H1 (cell line): ENCODE results near the gene CHRNA3. TPM values are rescaled to one million over a fixed set of nuclear protein-coding genes. Genes with fewer than 3 reads are reported as not detected.

ENCODE experiments used
- CTCF ChIA-PET: fragments of 300-600 bp; sonication (Branson Sonifier 250); formaldehyde crosslinking; loops from one replicate; lab custom pipeline; 2021; ENCODE audit not compliant: partially characterized antibody; lab: Charles Lee
- POLR2A ChIA-PET: fragments of 300-600 bp; sonication (Branson Sonifier 250); formaldehyde crosslinking; loops from one replicate; lab custom pipeline; 2021; ENCODE audit warnings: inconsistent platforms; ENCODE audit not compliant: partially characterized antibody; lab: Charles Lee
- DNase-seq, 2 experiments: peaks; one replicate each; pipeline versions ENCODE4 v3.0.0 to v3.0.0-alpha.2; 2010 to 2022; ENCODE audit warnings: low spot score in 2 of 2, low read depth in 1 of 2, mixed read lengths in 1 of 2
- FAIRE-seq: peaks from 2 replicates; lab custom pipeline; 2011; peaks lifted over from hg19 to GRCh38; lab: Jason Lieb, UNC
- H2AFZ ChIP-seq: 2 replicates; pipeline ENCODE4 v1.8.1; 2012; ENCODE audit warnings: low read length, inconsistent platforms
- H2AK5ac ChIP-seq: 2 replicates; pipeline ENCODE4 v1.6.1; 2013; ENCODE audit warnings: low read depth, low read length
- H2BK120ac ChIP-seq: replicated peaks from 2 replicates; pipeline ENCODE3; 2013; ENCODE audit warnings: low read depth, low read length, inconsistent platforms
- H2BK12ac ChIP-seq: 2 replicates; pipeline ENCODE4 v1.6.1; 2013; ENCODE audit warnings: low read depth, low read length
- H2BK15ac ChIP-seq: 2 replicates; pipeline ENCODE4 v1.6.1; 2013; ENCODE audit warnings: low read length
- H2BK20ac ChIP-seq: 2 replicates; pipeline ENCODE4 v1.6.1; 2013; ENCODE audit warnings: low read length
- H2BK5ac ChIP-seq: 2 replicates; pipeline ENCODE4 v1.6.1; 2013; ENCODE audit warnings: low read depth, low read length
- H3K14ac ChIP-seq: 2 replicates; pipeline ENCODE4 v1.6.1; 2013; ENCODE audit warnings: inconsistent platforms; ENCODE audit not compliant: insufficient read length
- H3K18ac ChIP-seq: 2 replicates; pipeline ENCODE4 v1.6.1; 2013; ENCODE audit warnings: low read length; ENCODE audit errors: extremely low read depth
- H3K23ac ChIP-seq: 2 replicates; pipeline ENCODE4 v1.6.1; 2013; ENCODE audit warnings: inconsistent platforms; ENCODE audit not compliant: insufficient read length
- H3K23me2 ChIP-seq: 2 replicates; pipeline ENCODE4 v1.6.1; 2013; ENCODE audit warnings: low read depth, low read length
- H3K27ac ChIP-seq: 2 replicates; pipeline ENCODE4 v1.6.1; 2011; ENCODE audit warnings: low read depth, low read length, inconsistent platforms
- H3K27me3 ChIP-seq, 4 experiments: replicated peaks in 1 of 4; 1 replicate in 1 of 4; 2 replicates in 3 of 4; pipeline versions ENCODE4 v1.6.1 to v1.8.1; 2011 to 2013; ENCODE audit warnings: low read length in 3 of 4, mild to moderate bottlenecking in 3 of 4, inconsistent platforms in 2 of 4, mixed read lengths in 2 of 4, moderate library complexity in 1 of 4; ENCODE audit not compliant: control insufficient read depth in 3 of 4, insufficient read depth in 3 of 4; ENCODE audit errors: extremely low read depth in 1 of 4
- H3K36me3 ChIP-seq, 4 experiments: 2 replicates each; pipeline versions ENCODE4 v1.6.1 to v1.8.1; 2011 to 2013; ENCODE audit warnings: mild to moderate bottlenecking in 4 of 4, low read length in 3 of 4, moderate library complexity in 2 of 4, control low read depth in 1 of 4, inconsistent platforms in 1 of 4; ENCODE audit not compliant: insufficient read depth in 4 of 4, control insufficient read depth in 2 of 4
- H3K4ac ChIP-seq: replicated peaks from 2 replicates; pipeline ENCODE3; 2013; ENCODE audit warnings: low read length, low read depth, mixed read lengths, inconsistent platforms; ENCODE audit not compliant: insufficient read length
- H3K4me1 ChIP-seq, 4 experiments: replicated peaks in 1 of 4; 1 replicate in 1 of 4; 2 replicates in 3 of 4; pipeline versions ENCODE4 v1.6.1 to v1.8.1; 2011 to 2013; ENCODE audit warnings: low read length in 3 of 4, inconsistent platforms in 2 of 4, mixed read lengths in 1 of 4; ENCODE audit not compliant: insufficient read depth in 4 of 4, control insufficient read depth in 3 of 4
- H3K4me2 ChIP-seq, 2 experiments: 2 replicates each; pipeline versions ENCODE4 v1.6.1 to v1.8.1; 2011 to 2013; ENCODE audit warnings: low read depth in 2 of 2, low read length in 2 of 2, control low read depth in 1 of 2, inconsistent platforms in 1 of 2, mild to moderate bottlenecking in 1 of 2; ENCODE audit not compliant: insufficient read depth in 1 of 2
- H3K4me3 ChIP-seq, 4 experiments: fragments of 200-600, 300-600 bp in 1 of 4; sonication (generic), shearing (Covaris generic), sonication (Bioruptor Twin) in 1 of 4; 2 replicates each; pipeline versions ENCODE4 v1.5.1 to v1.8.1; 2011 to 2016; ENCODE audit warnings: low read length in 4 of 4, low read depth in 3 of 4, control low read depth in 2 of 4, inconsistent platforms in 2 of 4, mild to moderate bottlenecking in 2 of 4, mixed read lengths in 1 of 4, moderate library complexity in 1 of 4; ENCODE audit not compliant: insufficient read depth in 2 of 4; ENCODE audit errors: extremely low read depth in 1 of 4
- H3K56ac ChIP-seq: replicated peaks from 2 replicates; pipeline ENCODE3; 2013; ENCODE audit warnings: low read depth, mild to moderate bottlenecking, mixed read lengths, low read length, inconsistent platforms; ENCODE audit not compliant: insufficient read length
- H3K79me1 ChIP-seq: 2 replicates; pipeline ENCODE4 v1.6.1; 2013; ENCODE audit warnings: low read depth, low read length, control low read depth
- H3K79me2 ChIP-seq, 2 experiments: 2 replicates each; pipeline versions ENCODE4 v1.6.1 to v1.8.1; 2012 to 2013; ENCODE audit warnings: low read length in 2 of 2, mild to moderate bottlenecking in 2 of 2, inconsistent platforms in 1 of 2; ENCODE audit not compliant: insufficient read depth in 2 of 2, control insufficient read depth in 1 of 2
- H3K9ac ChIP-seq, 4 experiments: replicated peaks in 1 of 4; 1 replicate in 1 of 4; 2 replicates in 3 of 4; pipeline versions ENCODE4 v1.6.1 to v1.8.1; 2011 to 2013; ENCODE audit warnings: low read depth in 3 of 4, low read length in 3 of 4, control low read depth in 2 of 4, mild to moderate bottlenecking in 2 of 4, moderate library complexity in 2 of 4, inconsistent platforms in 1 of 4; ENCODE audit errors: extremely low read depth in 1 of 4
- H3K9me3 ChIP-seq, 2 experiments: 2 replicates each; pipeline versions ENCODE4 v1.6.1 to v1.8.1; 2012 to 2013; ENCODE audit warnings: mild to moderate bottlenecking in 2 of 2, moderate library complexity in 2 of 2, control low read depth in 1 of 2, inconsistent platforms in 1 of 2, low read depth in 1 of 2, low read length in 1 of 2, mixed read lengths in 1 of 2; ENCODE audit not compliant: insufficient read depth in 2 of 2
- H4K20me1 ChIP-seq, 2 experiments: replicated peaks in 1 of 2; 2 replicates each; pipeline versions ENCODE3 to v1.8.1; 2011 to 2013; ENCODE audit warnings: inconsistent platforms in 2 of 2, low read length in 2 of 2, mild to moderate bottlenecking in 1 of 2; ENCODE audit not compliant: insufficient read depth in 2 of 2, control insufficient read depth in 1 of 2
- H4K5ac ChIP-seq: 2 replicates; pipeline ENCODE4 v1.6.1; 2013; ENCODE audit warnings: low read length, low read depth, mixed read lengths, inconsistent platforms; ENCODE audit not compliant: insufficient read length
- H4K8ac ChIP-seq: 2 replicates; pipeline ENCODE4 v1.8.0; 2013; ENCODE audit warnings: mild to moderate bottlenecking, moderate library complexity, low read length, inconsistent platforms; ENCODE audit not compliant: insufficient read depth; ENCODE audit errors: extremely low read depth
- H4K91ac ChIP-seq: replicated peaks from 2 replicates; pipeline ENCODE3; 2013; ENCODE audit warnings: low read length, mixed read lengths, inconsistent platforms; ENCODE audit not compliant: insufficient read length
- CBX5 ChIP-seq: fragments of 300-800, 300-1000 bp; sonication (generic); IDR thresholded peaks from 2 replicates; pipeline ENCODE4 v1.7.1; 2016; ENCODE audit warnings: antibody characterized with exemption, low read length, low read depth
- CHD2 ChIP-seq: IDR thresholded peaks from 2 replicates; pipeline ENCODE4 v1.6.1; 2012; ENCODE audit warnings: low read length, improper control_type of control experiment
- CTBP2 ChIP-seq: IDR thresholded peaks from 2 replicates; pipeline ENCODE4 v1.7.0; 2011; ENCODE audit warnings: borderline replicate concordance, mild to moderate bottlenecking, moderate library complexity, mixed read lengths, low read length; ENCODE audit not compliant: insufficient read depth, insufficient read length
- EGR1 ChIP-seq: IDR thresholded peaks from 2 replicates; pipeline ENCODE4 v1.6.1; 2011; ENCODE audit warnings: low read depth, low read length, borderline replicate concordance
- GABPA ChIP-seq: IDR thresholded peaks from 2 replicates; pipeline ENCODE4 v1.6.1; 2011; ENCODE audit warnings: mild to moderate bottlenecking, low read length, moderate library complexity, borderline replicate concordance; ENCODE audit not compliant: insufficient read depth
- HDAC6 ChIP-seq: IDR thresholded peaks from one replicate; pipeline ENCODE4 v1.7.1; 2012; ENCODE audit warnings: low read depth, mild to moderate bottlenecking, inconsistent platforms, low read length, moderate library complexity
- YY1 ChIP-seq: IDR thresholded peaks from 2 replicates; pipeline ENCODE4 v1.6.1; 2011; ENCODE audit warnings: low read depth, mild to moderate bottlenecking, low read length
- ZNF274 ChIP-seq: IDR thresholded peaks from 2 replicates; pipeline ENCODE4 v1.7.0; 2012; ENCODE audit warnings: low read length, borderline replicate concordance; ENCODE audit errors: extremely low read depth
- WGBS, 2 experiments: shearing (Covaris generic) in 1 of 2; methylation state at CpG; one replicate each; pipeline versions ENCODE4 v1.1.6 to v1.1.7; 2013 to 2015; ENCODE audit warnings: low lambda C conversion rate in 2 of 2, mixed read lengths in 2 of 2, inconsistent platforms in 1 of 2, low coverage in 1 of 2, missing lambda C conversion rate in 1 of 2; ENCODE audit not compliant: insufficient replicate concordance in 2 of 2, insufficient coverage in 1 of 2, insufficient read length in 1 of 2; ENCODE audit errors: extremely low coverage in 1 of 2, missing lambda C conversion rate in 1 of 2; 5-methylcytosine and 5-hydroxymethylcytosine counted together
- polyA plus RNA-seq, 7 experiments: library from polyadenylated mRNA; depleted of rRNA in 3 of 7; stranded (reverse) in 5 of 7; unstranded in 2 of 7; fragments of >200 nt in 5 of 7; fragments of 200-250 nt in 2 of 7; gene quantifications; 1 replicate in 5 of 7; 2 replicates in 1 of 7; 4 replicates in 1 of 7; pipeline versions ENCODE4 v1.2.1 to v1.2.3, GENCODE V29; 2011 to 2013; ENCODE audit warnings: missing spikeins in 2 of 7, mixed read lengths in 2 of 7
- total RNA-seq: library from RNA; stranded (reverse); fragmentation: NEBNext Ultra II Directional; extraction: Animal tissue kit (Norgen Biotek cat#: 25700); gene quantifications from 2 replicates; pipeline ENCODE4 v1.2.1, GENCODE V29; 2021
- TF ChIP-seq, protein P1 (sequence below): IDR thresholded peaks from 2 replicates; pipeline ENCODE4 v1.6.1; 2011; ENCODE audit warnings: low read length, improper control_type of control experiment

The CHRNA3 gene
- total and polyA plus RNA-seq, 2 of the 8 experiments (the other 6 are each of a cell fraction or from before 2014, with no cell fraction given), result 2.1 to 4.7 TPM

DNA sequence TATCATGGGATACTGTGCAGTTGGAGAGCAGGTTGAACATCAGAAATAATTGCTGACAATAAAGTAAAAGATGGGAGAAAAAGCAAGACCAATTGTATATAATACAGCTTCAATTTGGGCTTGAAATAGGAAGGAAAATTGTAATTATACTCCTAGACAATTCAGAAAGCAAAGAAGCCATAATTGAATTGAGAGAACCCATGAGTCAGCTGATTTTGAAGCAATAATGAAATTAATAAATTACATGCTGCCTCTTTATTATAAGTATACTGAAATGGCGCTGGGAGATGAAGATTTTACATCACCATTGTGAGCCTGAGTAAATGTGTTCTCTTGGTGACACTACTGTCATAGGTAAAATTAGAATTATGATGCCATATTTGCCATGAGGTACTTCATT lies 23.2 kb downstream of the CHRNA3 start:
- ChIA-PET POLR2A (no interaction called here), CTCF (interaction anchor here (1.0 to 1.9 kb wide), 3 partner anchors 21 to 153 kb away, joined by 3 to 5 read pairs (median 3); no protein-coding TSS in a partner anchor)
- no peak overlapping the region for H3K14ac ChIP-seq
- H3K27me3 ChIP-seq, result no peaks in the 10 kb centered on the region
- TF ChIP-seq YY1, result no peak
- no peak for TF ChIP-seq CBX5
- TF ChIP-seq GABPA, result no peak
- no peak for TF ChIP-seq HDAC6
- no peak for TF ChIP-seq CHD2
- no peak for TF ChIP-seq CTBP2
- TF ChIP-seq, protein P1, sequence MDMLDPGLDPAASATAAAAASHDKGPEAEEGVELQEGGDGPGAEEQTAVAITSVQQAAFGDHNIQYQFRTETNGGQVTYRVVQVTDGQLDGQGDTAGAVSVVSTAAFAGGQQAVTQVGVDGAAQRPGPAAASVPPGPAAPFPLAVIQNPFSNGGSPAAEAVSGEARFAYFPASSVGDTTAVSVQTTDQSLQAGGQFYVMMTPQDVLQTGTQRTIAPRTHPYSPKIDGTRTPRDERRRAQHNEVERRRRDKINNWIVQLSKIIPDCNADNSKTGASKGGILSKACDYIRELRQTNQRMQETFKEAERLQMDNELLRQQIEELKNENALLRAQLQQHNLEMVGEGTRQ, result no peak
- TF ChIP-seq EGR1, result no peak
- TF ChIP-seq ZNF274, result no peak
- no peak overlapping the region for H4K8ac ChIP-seq
- no peaks in the 10 kb centered on the region for H3K23me2 ChIP-seq
- no peak overlapping the region for H2AFZ ChIP-seq
- no peak overlapping the region for H2AK5ac ChIP-seq
- no peak overlapping the region for H3K18ac ChIP-seq
- no peak overlapping the region for H3K27ac ChIP-seq
- H2BK120ac ChIP-seq, result no peak overlapping the region
- H2BK5ac ChIP-seq, result no peak overlapping the region
- no peaks in the 10 kb centered on the region for H3K79me1 ChIP-seq
- no peak overlapping the region for H3K4ac ChIP-seq
- no peaks in the 10 kb centered on the region for H4K20me1 ChIP-seq
- H2BK15ac ChIP-seq, result no peak overlapping the region
- H4K91ac ChIP-seq, result no peak overlapping the region
- H3K79me2 ChIP-seq, result no peaks in the 10 kb centered on the region
- H3K36me3 ChIP-seq, result peaks cover 0 to 12% (median 2%) of the 10 kb centered on the region in 4 experiments; a peak in 3 of 8 replicates
- no peak for FAIRE-seq
- DNase-seq, result no peak
- no peak overlapping the region for H2BK20ac ChIP-seq
- H3K9ac ChIP-seq, result no peak overlapping the region
- H3K4me2 ChIP-seq, result no peak overlapping the region
- 89% methylated on average over 1 of the region's 1 CpG; no CpG with 5 or more reads in 1 of the 2 experiments for WGBS, 2 experiments
- no peak overlapping the region for H3K23ac ChIP-seq
- no peak overlapping the region for H3K4me3 ChIP-seq
- no peak overlapping the region for H2BK12ac ChIP-seq
- no peaks in the 10 kb centered on the region for H3K4me1 ChIP-seq
- no peaks in the 10 kb centered on the region for H3K9me3 ChIP-seq
- no peak overlapping the region for H3K56ac ChIP-seq
- no peak overlapping the region for H4K5ac ChIP-seq
